AG09319 (cell line): ENCODE results near the gene NDUFV3.
"Not testable (repeated sequence)": the region's sequence is repeated elsewhere in the genome, so short reads cannot be mapped to it uniquely, and the experiment has no call there.

Experiments used
- DNase-seq: peaks from one replicate; pipeline ENCODE4 v3.0.0-alpha.2; 2010; ENCODE audit warnings: low read depth; ENCODE audit errors: extremely low read depth
- CTCF ChIP-seq: IDR thresholded peaks from 2 replicates; pipeline ENCODE4 v1.5.1; 2011; ENCODE audit warnings: low read depth, mild to moderate bottlenecking, inconsistent platforms, low read length, moderate library complexity

Gene NDUFV3

GRCh38 chr21:42864286-42864685, 28.8 kb upstream of the NDUFV3 start:
- no peak for TF ChIP-seq CTCF
- DNase-seq = no peak

- DNase-seq = no peak
- TF ChIP-seq CTCF = no peak
Measured at GRCh38 chr21:42864815-42865775, 28.0 kb upstream of the NDUFV3 start.

GRCh38 chr21:42865776-42866160, 27.3 kb upstream of the NDUFV3 start:
- no peak for TF ChIP-seq CTCF
- no peak for DNase-seq

- no peak for TF ChIP-seq CTCF
- no peak for DNase-seq
Measured at GRCh38 chr21:42868196-42868595, 24.9 kb upstream of the NDUFV3 start.

- DNase-seq = no peak
- no peak for TF ChIP-seq CTCF
Measured at GRCh38 chr21:42873096-42873495, 20.0 kb upstream of the NDUFV3 start.

- not testable (repeated sequence) for DNase-seq
Measured at GRCh38 chr21:42875811-42876210, 17.3 kb upstream of the NDUFV3 start.

- no peak for DNase-seq
- no peak for TF ChIP-seq CTCF
Measured at GRCh38 chr21:42878678-42878992, 14.5 kb upstream of the NDUFV3 start.
